Measurements from ENCODE around the gene CBLB. TPM values are rescaled to one million over a fixed set of nuclear protein-coding genes. Genes with fewer than 3 reads are reported as not detected.

CBLB gene
- total and polyA plus RNA-seq, 4 donors: 3.1 to 22.8 (median 9.8) TPM

- H3K4me3 ChIP-seq (ENCODE audit: low read depth in 1 of 3, low read length in 3 of 3): no peak overlapping the region
- TF ChIP-seq EGR1 (IDR thresholded peaks at IDR 0.05; ENCODE audit: low read depth in 2 of 2) (no peak), HNF4G (IDR thresholded peaks at IDR 0.05) (no peak), SP1 (IDR thresholded peaks at IDR 0.05) (no peak), RXRA (IDR thresholded peaks at IDR 0.05) (no peak), TAF1 (conservative IDR thresholded peaks at IDR 0.05) (no peak), JUND (IDR thresholded peaks at IDR 0.05) (no peak), MAX (IDR thresholded peaks at IDR 0.05) (no peak), RAD21 (IDR thresholded peaks at IDR 0.05) (no peak), GABPA (IDR thresholded peaks at IDR 0.05 in 1 of 2, conservative IDR thresholded peaks at IDR 0.05 in 1 of 2) (no peak), FOXA2 (IDR thresholded peaks at IDR 0.05) (no peak), HNF4A (conservative IDR thresholded peaks at IDR 0.05) (no peak), FOXA1 (IDR thresholded peaks at IDR 0.05) (no peak), ATF3 (IDR thresholded peaks at IDR 0.05) (no peak)
- TF ChIP-seq, protein P1, sequence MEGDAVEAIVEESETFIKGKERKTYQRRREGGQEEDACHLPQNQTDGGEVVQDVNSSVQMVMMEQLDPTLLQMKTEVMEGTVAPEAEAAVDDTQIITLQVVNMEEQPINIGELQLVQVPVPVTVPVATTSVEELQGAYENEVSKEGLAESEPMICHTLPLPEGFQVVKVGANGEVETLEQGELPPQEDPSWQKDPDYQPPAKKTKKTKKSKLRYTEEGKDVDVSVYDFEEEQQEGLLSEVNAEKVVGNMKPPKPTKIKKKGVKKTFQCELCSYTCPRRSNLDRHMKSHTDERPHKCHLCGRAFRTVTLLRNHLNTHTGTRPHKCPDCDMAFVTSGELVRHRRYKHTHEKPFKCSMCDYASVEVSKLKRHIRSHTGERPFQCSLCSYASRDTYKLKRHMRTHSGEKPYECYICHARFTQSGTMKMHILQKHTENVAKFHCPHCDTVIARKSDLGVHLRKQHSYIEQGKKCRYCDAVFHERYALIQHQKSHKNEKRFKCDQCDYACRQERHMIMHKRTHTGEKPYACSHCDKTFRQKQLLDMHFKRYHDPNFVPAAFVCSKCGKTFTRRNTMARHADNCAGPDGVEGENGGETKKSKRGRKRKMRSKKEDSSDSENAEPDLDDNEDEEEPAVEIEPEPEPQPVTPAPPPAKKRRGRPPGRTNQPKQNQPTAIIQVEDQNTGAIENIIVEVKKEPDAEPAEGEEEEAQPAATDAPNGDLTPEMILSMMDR (IDR thresholded peaks at IDR 0.05; ENCODE audit: low read depth, low read length, missing input control): no peak
- TF ChIP-seq, protein P2, sequence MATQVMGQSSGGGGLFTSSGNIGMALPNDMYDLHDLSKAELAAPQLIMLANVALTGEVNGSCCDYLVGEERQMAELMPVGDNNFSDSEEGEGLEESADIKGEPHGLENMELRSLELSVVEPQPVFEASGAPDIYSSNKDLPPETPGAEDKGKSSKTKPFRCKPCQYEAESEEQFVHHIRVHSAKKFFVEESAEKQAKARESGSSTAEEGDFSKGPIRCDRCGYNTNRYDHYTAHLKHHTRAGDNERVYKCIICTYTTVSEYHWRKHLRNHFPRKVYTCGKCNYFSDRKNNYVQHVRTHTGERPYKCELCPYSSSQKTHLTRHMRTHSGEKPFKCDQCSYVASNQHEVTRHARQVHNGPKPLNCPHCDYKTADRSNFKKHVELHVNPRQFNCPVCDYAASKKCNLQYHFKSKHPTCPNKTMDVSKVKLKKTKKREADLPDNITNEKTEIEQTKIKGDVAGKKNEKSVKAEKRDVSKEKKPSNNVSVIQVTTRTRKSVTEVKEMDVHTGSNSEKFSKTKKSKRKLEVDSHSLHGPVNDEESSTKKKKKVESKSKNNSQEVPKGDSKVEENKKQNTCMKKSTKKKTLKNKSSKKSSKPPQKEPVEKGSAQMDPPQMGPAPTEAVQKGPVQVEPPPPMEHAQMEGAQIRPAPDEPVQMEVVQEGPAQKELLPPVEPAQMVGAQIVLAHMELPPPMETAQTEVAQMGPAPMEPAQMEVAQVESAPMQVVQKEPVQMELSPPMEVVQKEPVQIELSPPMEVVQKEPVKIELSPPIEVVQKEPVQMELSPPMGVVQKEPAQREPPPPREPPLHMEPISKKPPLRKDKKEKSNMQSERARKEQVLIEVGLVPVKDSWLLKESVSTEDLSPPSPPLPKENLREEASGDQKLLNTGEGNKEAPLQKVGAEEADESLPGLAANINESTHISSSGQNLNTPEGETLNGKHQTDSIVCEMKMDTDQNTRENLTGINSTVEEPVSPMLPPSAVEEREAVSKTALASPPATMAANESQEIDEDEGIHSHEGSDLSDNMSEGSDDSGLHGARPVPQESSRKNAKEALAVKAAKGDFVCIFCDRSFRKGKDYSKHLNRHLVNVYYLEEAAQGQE (IDR thresholded peaks at IDR 0.05): no peak
- DNase-seq (ENCODE audit: low spot score): no peak
- H3K36me3 ChIP-seq (ENCODE audit: control insufficient read depth in 4 of 4, insufficient read depth in 3 of 4, low read depth in 1 of 4, low read length in 3 of 4): peaks cover 0 to under 1% (median under 1%) of the 10 kb centered on the region in 4 donors
- peaks cover 1 to 5% (median 3%) of the 10 kb centered on the region in 4 donors for H3K4me1 ChIP-seq (ENCODE audit: control insufficient read depth in 4 of 4, insufficient read depth in 4 of 4, low read length in 3 of 4)
- no peak overlapping the region for H3K9ac ChIP-seq (ENCODE audit: low read depth in 1 of 2, low read length in 2 of 2)
- H3K27me3 ChIP-seq (ENCODE audit: control insufficient read depth in 4 of 4, insufficient read depth in 4 of 4, low read length in 3 of 4): no peaks in the 10 kb centered on the region
- no peaks in the 10 kb centered on the region for H3K9me3 ChIP-seq (ENCODE audit: control insufficient read depth in 4 of 4, low read length in 3 of 4)
- H3K27ac ChIP-seq (ENCODE audit: low read depth in 1 of 2, low read length in 2 of 2): no peak overlapping the region
- 23% methylated on average over 1 of the region's 1 CpG for WGBS
These were observed 215.6 kb downstream of the CBLB start for GRCh38 chr3:105653166-105653565.

DNA sequence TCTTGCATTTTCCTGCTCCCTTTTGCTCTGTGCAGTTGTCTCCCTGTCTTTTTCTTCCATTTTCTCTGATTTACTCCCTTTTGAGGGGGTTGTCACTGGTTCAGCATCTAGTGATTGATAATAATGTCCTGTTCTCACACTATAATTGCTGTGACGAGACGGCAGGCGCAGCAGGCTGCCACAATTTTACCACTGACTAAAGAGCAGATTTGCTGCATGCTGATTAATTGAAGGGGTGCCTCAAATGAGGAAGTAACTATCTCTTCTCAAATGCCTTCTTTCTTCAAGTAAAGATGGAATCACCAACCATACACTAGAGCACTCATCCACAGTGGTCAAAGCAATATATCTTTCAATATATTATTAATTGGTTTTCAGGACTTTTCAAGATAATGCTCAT, 219.3 kb downstream of the CBLB start:
- Histone ChIP-seq H3K27me3 (ENCODE audit: control insufficient read depth in 4 of 4, insufficient read depth in 4 of 4, low read length in 3 of 4) (no peaks in the 10 kb centered on the region), H3K27ac (ENCODE audit: low read depth in 1 of 2, low read length in 2 of 2) (no peak overlapping the region), H3K9me3 (ENCODE audit: control insufficient read depth in 4 of 4, low read length in 3 of 4) (no peaks in the 10 kb centered on the region), H3K36me3 (ENCODE audit: control insufficient read depth in 4 of 4, insufficient read depth in 3 of 4, low read depth in 1 of 4, low read length in 3 of 4) (no peaks in the 10 kb centered on the region), H3K4me1 (ENCODE audit: control insufficient read depth in 4 of 4, insufficient read depth in 4 of 4, low read length in 3 of 4) (no peaks in the 10 kb centered on the region), H3K4me3 (ENCODE audit: low read depth in 1 of 3, low read length in 3 of 3) (no peak overlapping the region), H3K9ac (ENCODE audit: low read depth in 1 of 2, low read length in 2 of 2) (no peak overlapping the region)
- 76% methylated on average over 3 of the region's 3 CpGs for WGBS
- DNase-seq (ENCODE audit: low spot score): no peak
- no peak for TF ChIP-seq HNF4A (conservative IDR thresholded peaks at IDR 0.05)
- no peak for TF ChIP-seq FOXA2 (IDR thresholded peaks at IDR 0.05)
- no peak for TF ChIP-seq RXRA (IDR thresholded peaks at IDR 0.05)
- TF ChIP-seq EGR1 (IDR thresholded peaks at IDR 0.05; ENCODE audit: low read depth in 2 of 2): no peak
- no peak for TF ChIP-seq RAD21 (IDR thresholded peaks at IDR 0.05)
- no peak for TF ChIP-seq TAF1 (conservative IDR thresholded peaks at IDR 0.05)
- TF ChIP-seq MAX (IDR thresholded peaks at IDR 0.05): no peak
- no peak for TF ChIP-seq NR2F2 (IDR thresholded peaks at IDR 0.05)
